SK-N-SH (cell line): ENCODE results near the gene SCO2.

Experiments
- EZH2phosphoT487 ChIP-seq: fragments of 200-600 bp; sonication (generic); IDR thresholded peaks from 2 replicates; pipeline ENCODE4 v1.6.1; 2017; ENCODE audit warnings: low read depth, mixed run types, mild to moderate bottlenecking, antibody characterized with exemption, moderate library complexity, borderline replicate concordance
- TF ChIP-seq, protein P1 (sequence below): IDR thresholded peaks from 2 replicates; pipeline ENCODE4 v1.4.0; 2012; ENCODE audit warnings: low read depth

DNA sequence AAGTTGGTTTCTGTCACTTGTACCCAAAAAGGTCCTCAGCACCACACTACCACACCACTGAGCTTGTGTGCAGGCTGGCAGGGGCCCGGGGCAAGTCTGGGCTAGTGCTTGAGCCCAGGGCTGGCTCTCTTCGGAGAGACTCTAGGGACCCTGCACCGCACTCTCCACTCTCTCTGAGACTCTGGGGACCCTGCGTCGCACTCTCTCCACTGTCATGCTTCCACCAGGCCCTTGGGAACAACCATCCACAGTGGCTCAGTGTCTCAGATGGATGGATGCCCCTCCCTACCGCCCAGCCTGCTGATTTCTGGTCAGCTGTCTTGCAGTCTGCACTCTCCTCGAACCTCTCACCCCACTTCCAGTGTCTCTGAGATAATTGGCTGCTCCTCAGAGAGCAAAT lies 48.5 kb downstream of the SCO2 start:
- no peak for TF ChIP-seq EZH2phosphoT487
- TF ChIP-seq, protein P1, sequence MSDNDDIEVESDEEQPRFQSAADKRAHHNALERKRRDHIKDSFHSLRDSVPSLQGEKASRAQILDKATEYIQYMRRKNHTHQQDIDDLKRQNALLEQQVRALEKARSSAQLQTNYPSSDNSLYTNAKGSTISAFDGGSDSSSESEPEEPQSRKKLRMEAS = no peak
